Astrocyte (in vitro differentiated cells and primary cell): Measurements from ENCODE around the gene SPCS1. TPM values are rescaled to one million over a fixed set of nuclear protein-coding genes. Genes with fewer than 3 reads are reported as not detected.

Experiments used
- DNase-seq: peaks from one replicate; pipeline ENCODE4 v3.0.0-alpha.2; 2010; ENCODE audit warnings: low read depth
- FAIRE-seq: peaks from 2 replicates; lab custom pipeline; 2011; peaks lifted over from hg19 to GRCh38; lab: Jason Lieb, UNC
- H2AFZ ChIP-seq: 2 replicates; pipeline ENCODE4 v1.6.0; 2012; ENCODE audit warnings: low read depth, low read length, inconsistent platforms
- H3K27ac ChIP-seq: 2 replicates; pipeline ENCODE4 v1.5.1; 2011; ENCODE audit warnings: low read depth, low read length, inconsistent platforms
- H3K27me3 ChIP-seq: 2 replicates; pipeline ENCODE4 v1.6.0; 2011; ENCODE audit warnings: low read length, inconsistent platforms; ENCODE audit not compliant: insufficient read depth
- H3K36me3 ChIP-seq: 2 replicates; pipeline ENCODE4 v1.5.1; 2011; ENCODE audit warnings: low read length, inconsistent platforms; ENCODE audit not compliant: insufficient read depth
- H3K4me1 ChIP-seq: 2 replicates; pipeline ENCODE4 v1.5.1; 2011; ENCODE audit warnings: low read length, inconsistent platforms; ENCODE audit not compliant: insufficient read depth
- H3K4me2 ChIP-seq: 2 replicates; pipeline ENCODE4 v1.6.0; 2012; ENCODE audit warnings: low read length, inconsistent platforms
- H3K4me3 ChIP-seq: 2 replicates; pipeline ENCODE4 v1.5.1; 2011; ENCODE audit warnings: low read depth, mild to moderate bottlenecking, low read length, inconsistent platforms; ENCODE audit not compliant: insufficient read depth
- H3K79me2 ChIP-seq: 2 replicates; pipeline ENCODE4 v1.6.0; 2012; ENCODE audit warnings: mild to moderate bottlenecking, low read length, inconsistent platforms; ENCODE audit not compliant: insufficient read depth
- H3K9ac ChIP-seq: 2 replicates; pipeline ENCODE4 v1.6.0; 2012; ENCODE audit warnings: mild to moderate bottlenecking, low read length, inconsistent platforms
- H3K9me3 ChIP-seq: 2 replicates; pipeline ENCODE4 v1.5.1; 2012; ENCODE audit warnings: low read depth, mild to moderate bottlenecking, low read length, inconsistent platforms; ENCODE audit not compliant: insufficient read depth
- H4K20me1 ChIP-seq: 2 replicates; pipeline ENCODE4 v1.6.0; 2012; ENCODE audit warnings: low read length, inconsistent platforms; ENCODE audit not compliant: insufficient read depth
- H3K27ac Mint-ChIP-seq: one replicate; pipeline ENCODE4 v1.8.0; 2021; ENCODE audit warnings: mild to moderate bottlenecking, mixed read lengths; ENCODE audit not compliant: unreplicated experiment
- H3K27me3 Mint-ChIP-seq: one replicate; pipeline ENCODE4 v1.8.0; 2021; ENCODE audit warnings: low read depth, mixed read lengths; ENCODE audit not compliant: unreplicated experiment
- H3K36me3 Mint-ChIP-seq: one replicate; pipeline ENCODE4 v1.8.0; 2021; ENCODE audit warnings: low read depth, mixed read lengths; ENCODE audit not compliant: unreplicated experiment
- H3K4me1 Mint-ChIP-seq: one replicate; pipeline ENCODE4 v1.8.0; 2021; ENCODE audit warnings: low read depth, mixed read lengths; ENCODE audit not compliant: unreplicated experiment
- H3K4me3 Mint-ChIP-seq: one replicate; pipeline ENCODE4 v1.8.0; 2021; ENCODE audit warnings: mild to moderate bottlenecking, moderate library complexity, mixed read lengths; ENCODE audit not compliant: unreplicated experiment
- H3K9me3 Mint-ChIP-seq: one replicate; pipeline ENCODE4 v1.8.0; 2021; ENCODE audit warnings: mild to moderate bottlenecking, mixed read lengths; ENCODE audit not compliant: unreplicated experiment
- EZH2 ChIP-seq: IDR thresholded peaks from 2 replicates; pipeline ENCODE4 v1.6.1; 2012; ENCODE audit warnings: mild to moderate bottlenecking, low read length, inconsistent platforms; ENCODE audit not compliant: insufficient read depth
- total RNA-seq: library from RNA; stranded (reverse); gene quantifications from 2 replicates; pipeline ENCODE4 v1.2.1, GENCODE V29; 2021
- TF ChIP-seq, protein P1 (sequence below): IDR thresholded peaks from 2 replicates; pipeline ENCODE4 v1.5.1; 2011; ENCODE audit warnings: low read depth, mild to moderate bottlenecking, inconsistent platforms, low read length, moderate library complexity; ENCODE audit not compliant: insufficient read depth

Gene SPCS1
- total RNA-seq, 1 donor from 2014 or later: 110 TPM

DNA sequence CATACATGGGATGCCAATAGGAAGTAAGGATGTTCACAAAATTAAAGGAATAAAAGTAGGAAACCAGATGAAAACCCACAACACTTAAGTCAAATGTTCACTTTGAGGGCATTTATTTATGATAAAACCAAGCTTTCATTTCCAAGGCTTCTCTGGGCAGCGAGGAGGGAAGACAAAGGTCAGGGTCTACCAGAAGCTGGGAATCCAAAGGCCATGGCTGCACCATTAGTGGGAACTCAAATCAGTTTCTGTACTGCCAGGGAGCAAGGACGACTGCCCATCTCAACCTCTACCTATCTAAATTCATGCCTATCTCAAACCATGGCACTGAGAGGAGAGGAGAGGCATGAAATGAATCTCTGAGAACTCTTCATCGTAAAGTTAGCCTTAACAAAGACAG lies 42.8 kb upstream of the SPCS1 start:
- Mint-ChIP-seq H3K36me3 (peaks cover 22% of the 10 kb centered on the region), H3K27ac (no peak overlapping the region), H3K4me1 (peaks cover 1% of the 10 kb centered on the region), H3K4me3 (no peak overlapping the region), H3K27me3 (no peaks in the 10 kb centered on the region), H3K9me3 (no peaks in the 10 kb centered on the region)
- no peak overlapping the region for H2AFZ ChIP-seq
- H3K4me1 ChIP-seq: no peaks in the 10 kb centered on the region
- H4K20me1 ChIP-seq: peaks cover 8% of the 10 kb centered on the region
- TF ChIP-seq EZH2: no peak
- TF ChIP-seq, protein P1, sequence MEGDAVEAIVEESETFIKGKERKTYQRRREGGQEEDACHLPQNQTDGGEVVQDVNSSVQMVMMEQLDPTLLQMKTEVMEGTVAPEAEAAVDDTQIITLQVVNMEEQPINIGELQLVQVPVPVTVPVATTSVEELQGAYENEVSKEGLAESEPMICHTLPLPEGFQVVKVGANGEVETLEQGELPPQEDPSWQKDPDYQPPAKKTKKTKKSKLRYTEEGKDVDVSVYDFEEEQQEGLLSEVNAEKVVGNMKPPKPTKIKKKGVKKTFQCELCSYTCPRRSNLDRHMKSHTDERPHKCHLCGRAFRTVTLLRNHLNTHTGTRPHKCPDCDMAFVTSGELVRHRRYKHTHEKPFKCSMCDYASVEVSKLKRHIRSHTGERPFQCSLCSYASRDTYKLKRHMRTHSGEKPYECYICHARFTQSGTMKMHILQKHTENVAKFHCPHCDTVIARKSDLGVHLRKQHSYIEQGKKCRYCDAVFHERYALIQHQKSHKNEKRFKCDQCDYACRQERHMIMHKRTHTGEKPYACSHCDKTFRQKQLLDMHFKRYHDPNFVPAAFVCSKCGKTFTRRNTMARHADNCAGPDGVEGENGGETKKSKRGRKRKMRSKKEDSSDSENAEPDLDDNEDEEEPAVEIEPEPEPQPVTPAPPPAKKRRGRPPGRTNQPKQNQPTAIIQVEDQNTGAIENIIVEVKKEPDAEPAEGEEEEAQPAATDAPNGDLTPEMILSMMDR: no peak
- H3K27ac ChIP-seq: no peak overlapping the region
- no peaks in the 10 kb centered on the region for H3K27me3 ChIP-seq
- no peak overlapping the region for H3K9ac ChIP-seq
- H3K36me3 ChIP-seq: peaks cover 43% of the 10 kb centered on the region
- H3K9me3 ChIP-seq: no peaks in the 10 kb centered on the region
- H3K79me2 ChIP-seq: peaks cover 40% of the 10 kb centered on the region
- DNase-seq: no peak
- no peak for FAIRE-seq
- no peak overlapping the region for H3K4me3 ChIP-seq
- no peak overlapping the region for H3K4me2 ChIP-seq

DNA sequence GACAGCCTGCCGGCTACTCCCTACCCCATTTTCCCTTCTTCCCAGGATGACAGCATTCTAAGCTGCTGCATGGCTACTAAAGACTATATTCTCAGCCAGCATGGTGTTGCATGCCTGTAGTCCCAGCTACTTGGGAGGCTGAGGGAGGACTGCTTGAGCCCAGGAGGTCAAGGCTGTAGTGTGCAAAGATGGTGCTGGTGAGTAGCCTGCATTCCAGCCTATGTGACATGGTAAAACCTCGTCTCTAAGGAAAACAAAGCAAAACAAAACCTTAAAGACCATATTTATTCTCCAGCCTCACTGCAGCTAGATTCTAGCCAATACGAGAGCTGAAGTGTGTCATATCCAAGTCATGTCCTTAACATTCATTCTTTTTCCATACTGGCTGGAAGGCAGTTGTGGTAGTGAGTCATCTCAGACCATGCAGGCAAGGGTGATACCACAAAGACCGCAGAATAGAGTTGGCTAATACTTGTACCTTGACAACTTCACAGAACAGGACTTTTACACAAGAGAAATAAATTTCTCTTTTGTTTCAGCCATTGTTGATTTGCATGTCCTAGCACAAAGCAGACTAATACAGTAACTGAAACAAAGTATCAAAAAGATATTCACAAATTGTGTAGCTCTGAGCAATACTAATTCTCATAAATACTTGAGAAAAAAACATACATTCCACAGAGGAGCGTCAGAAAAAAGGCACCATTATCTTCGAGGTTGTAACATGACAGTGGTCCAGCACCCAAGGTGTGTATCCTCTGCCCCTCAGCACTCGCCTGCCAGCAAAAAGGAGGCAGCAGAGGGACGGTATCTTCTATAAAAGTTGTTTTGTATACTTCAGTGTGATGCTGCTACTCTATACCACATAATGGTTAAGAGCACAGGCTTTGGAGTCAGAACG lies 35.0 kb upstream of the SPCS1 start:
- Histone ChIP-seq H4K20me1 (no peaks in the 10 kb centered on the region), H3K27ac (peak overlapping the region; percentile 93), H3K9me3 (no peaks in the 10 kb centered on the region), H3K4me2 (peak overlapping the region; percentile 77), H3K4me3 (peak overlapping the region; percentile 27), H3K36me3 (peaks cover 19% of the 10 kb centered on the region), H3K27me3 (no peaks in the 10 kb centered on the region), H3K4me1 (peaks cover 23% of the 10 kb centered on the region), H3K79me2 (peaks cover 32% of the 10 kb centered on the region), H2AFZ (no peak overlapping the region), H3K9ac (peak overlapping the region; percentile 76)
- DNase-seq: peak; percentile 100
- Mint-ChIP-seq H3K27ac (peak overlapping the region; percentile 96), H3K27me3 (no peaks in the 10 kb centered on the region), H3K36me3 (peaks cover 4% of the 10 kb centered on the region), H3K9me3 (no peaks in the 10 kb centered on the region), H3K4me1 (peaks cover 28% of the 10 kb centered on the region), H3K4me3 (peak overlapping the region; percentile 51)
- peak; percentile 97 for FAIRE-seq
- TF ChIP-seq, protein P1: no peak
- no peak for TF ChIP-seq EZH2

DNA sequence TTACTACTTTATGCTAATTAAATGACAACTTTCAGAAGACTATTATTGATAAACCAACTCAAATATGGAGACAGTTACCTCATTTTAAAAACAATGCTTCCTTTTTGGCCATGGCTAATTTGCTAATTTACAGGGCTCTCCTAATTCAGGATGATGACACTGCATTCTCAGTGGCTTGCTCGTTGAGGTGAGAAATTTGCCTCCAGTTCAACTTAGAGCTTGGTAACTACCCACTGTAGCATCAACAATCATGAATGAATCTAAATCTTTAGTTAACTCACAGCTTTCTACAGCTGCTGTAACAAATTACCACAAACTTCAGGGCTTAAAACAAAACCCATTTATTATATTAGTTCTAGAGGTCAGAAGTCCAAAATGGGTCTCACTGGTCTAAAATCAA lies 34.2 kb upstream of the SPCS1 start:
- H3K27me3 Mint-ChIP-seq: no peaks in the 10 kb centered on the region

More for the DNA sequence above, 34.2 kb upstream of the SPCS1 start:
- peak overlapping the region; percentile 27 for H3K4me3 ChIP-seq
- peaks cover 7% of the 10 kb centered on the region for H3K36me3 Mint-ChIP-seq
- no peak overlapping the region for H3K4me3 Mint-ChIP-seq
- peak overlapping the region; percentile 77 for H3K4me2 ChIP-seq
- no peaks in the 10 kb centered on the region for H4K20me1 ChIP-seq
- no peak for FAIRE-seq
- peak overlapping the region; percentile 93 for H3K27ac ChIP-seq
- no peaks in the 10 kb centered on the region for H3K27me3 ChIP-seq
- H3K4me1 Mint-ChIP-seq: peaks cover 28% of the 10 kb centered on the region
- no peak for DNase-seq
- no peaks in the 10 kb centered on the region for H3K9me3 Mint-ChIP-seq
- no peaks in the 10 kb centered on the region for H3K9me3 ChIP-seq
- peak overlapping the region; percentile 96 for H3K27ac Mint-ChIP-seq
- H3K4me1 ChIP-seq: peaks cover 23% of the 10 kb centered on the region
- peaks cover 39% of the 10 kb centered on the region for H3K79me2 ChIP-seq
- peaks cover 17% of the 10 kb centered on the region for H3K36me3 ChIP-seq
- H2AFZ ChIP-seq: no peak overlapping the region
- H3K9ac ChIP-seq: peak overlapping the region; percentile 71
- TF ChIP-seq EZH2: no peak
- TF ChIP-seq, protein P1: no peak
